ENCODE results near the gene ZBTB5.

The ZBTB5 gene

DNA sequence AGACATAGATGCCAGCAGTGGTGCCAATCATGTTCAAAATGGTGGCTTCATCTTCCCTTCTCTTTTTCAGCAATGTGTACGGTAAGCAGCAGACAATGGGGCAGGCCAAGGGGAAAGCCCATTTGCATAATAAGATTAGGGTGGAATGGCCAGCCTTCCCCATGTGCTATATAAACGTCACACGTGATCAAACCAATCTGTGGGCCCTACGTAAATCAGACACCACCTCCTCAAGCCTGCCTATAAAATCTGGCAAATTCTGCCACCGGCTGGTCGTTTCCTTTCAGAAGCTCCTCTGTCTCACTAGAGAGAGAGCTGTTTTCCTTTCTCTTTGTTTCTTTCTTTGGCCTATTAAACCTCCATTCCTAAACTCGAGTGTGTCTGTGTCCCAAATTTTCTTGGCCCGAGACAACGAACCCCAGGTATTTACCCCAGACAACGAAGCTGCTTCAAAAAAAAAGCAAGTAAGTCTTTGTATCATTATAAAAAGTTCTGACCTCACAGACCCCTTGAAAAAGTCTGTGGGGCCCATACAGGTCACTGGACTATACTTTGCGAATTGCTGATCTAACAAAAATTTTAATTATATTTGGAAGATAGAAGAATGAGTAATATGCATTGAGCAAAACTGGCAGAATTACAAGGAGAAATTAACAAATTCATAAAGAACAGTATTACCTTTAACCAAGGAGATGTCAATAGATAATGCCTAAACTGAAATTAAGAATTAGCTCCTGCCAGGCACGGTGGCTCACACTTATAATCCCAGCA, 15.2 kb downstream of the ZBTB5 start:
- H3K4me3 ChIP-seq (replicated peaks; ENCODE audit: low read depth, low read length) = no peak overlapping the region
- TF ChIP-seq, protein P1, sequence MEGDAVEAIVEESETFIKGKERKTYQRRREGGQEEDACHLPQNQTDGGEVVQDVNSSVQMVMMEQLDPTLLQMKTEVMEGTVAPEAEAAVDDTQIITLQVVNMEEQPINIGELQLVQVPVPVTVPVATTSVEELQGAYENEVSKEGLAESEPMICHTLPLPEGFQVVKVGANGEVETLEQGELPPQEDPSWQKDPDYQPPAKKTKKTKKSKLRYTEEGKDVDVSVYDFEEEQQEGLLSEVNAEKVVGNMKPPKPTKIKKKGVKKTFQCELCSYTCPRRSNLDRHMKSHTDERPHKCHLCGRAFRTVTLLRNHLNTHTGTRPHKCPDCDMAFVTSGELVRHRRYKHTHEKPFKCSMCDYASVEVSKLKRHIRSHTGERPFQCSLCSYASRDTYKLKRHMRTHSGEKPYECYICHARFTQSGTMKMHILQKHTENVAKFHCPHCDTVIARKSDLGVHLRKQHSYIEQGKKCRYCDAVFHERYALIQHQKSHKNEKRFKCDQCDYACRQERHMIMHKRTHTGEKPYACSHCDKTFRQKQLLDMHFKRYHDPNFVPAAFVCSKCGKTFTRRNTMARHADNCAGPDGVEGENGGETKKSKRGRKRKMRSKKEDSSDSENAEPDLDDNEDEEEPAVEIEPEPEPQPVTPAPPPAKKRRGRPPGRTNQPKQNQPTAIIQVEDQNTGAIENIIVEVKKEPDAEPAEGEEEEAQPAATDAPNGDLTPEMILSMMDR (IDR thresholded peaks at IDR 0.05; ENCODE audit: low read depth, low read length, missing control alignments) = no peak
- DNase-seq (ENCODE audit: extremely low read depth, low read depth) = no peak

DNA sequence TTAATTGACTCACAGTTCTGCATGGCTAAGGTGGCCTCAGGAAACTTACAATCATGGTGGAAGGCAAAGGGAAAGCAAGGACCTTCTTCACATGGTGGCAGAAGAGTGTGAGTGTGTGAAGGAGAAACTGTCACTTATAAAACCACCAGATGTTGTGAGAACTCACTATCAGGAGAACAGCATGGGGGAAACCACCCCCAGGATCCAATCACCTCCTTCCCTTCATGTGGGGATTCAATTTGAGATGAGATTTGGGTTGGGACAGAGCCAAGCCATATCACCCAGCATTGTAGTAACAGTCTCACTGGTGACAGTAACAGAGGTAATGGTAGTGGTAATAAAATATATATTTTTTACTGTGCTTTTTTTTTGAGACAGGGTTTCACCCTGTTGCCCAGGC, 18.1 kb downstream of the ZBTB5 start:
- DNase-seq (ENCODE audit: extremely low read depth, low read depth) = no peak
- TF ChIP-seq, protein P1 (IDR thresholded peaks at IDR 0.05; ENCODE audit: low read depth, low read length, missing control alignments) = no peak
- no peak overlapping the region for H3K4me3 ChIP-seq (replicated peaks; ENCODE audit: low read depth, low read length)

DNA sequence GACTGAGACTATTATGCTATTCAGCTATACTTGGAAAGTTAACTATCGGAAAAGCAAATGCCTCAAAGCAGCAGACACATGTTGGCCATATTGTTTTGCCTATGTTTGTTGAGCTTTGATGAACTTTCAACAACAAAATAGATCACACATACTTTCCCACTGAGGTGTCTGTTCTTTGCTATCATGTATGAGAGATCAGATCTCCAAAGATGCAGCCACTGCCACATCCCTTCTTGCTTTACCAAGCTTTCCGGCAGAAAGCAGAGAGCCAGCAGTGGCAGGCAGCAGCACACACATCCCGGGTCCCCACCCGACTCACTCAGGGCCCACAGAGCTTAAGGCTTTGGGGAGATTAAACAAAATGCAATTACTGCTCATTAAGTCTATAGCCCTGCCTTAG, 18.8 kb downstream of the ZBTB5 start:
- DNase-seq (ENCODE audit: extremely low read depth, low read depth) = no peak
- no peak overlapping the region for H3K4me3 ChIP-seq (replicated peaks; ENCODE audit: low read depth, low read length)
- TF ChIP-seq, protein P1 (IDR thresholded peaks at IDR 0.05; ENCODE audit: low read depth, low read length, missing control alignments) = no peak

DNA sequence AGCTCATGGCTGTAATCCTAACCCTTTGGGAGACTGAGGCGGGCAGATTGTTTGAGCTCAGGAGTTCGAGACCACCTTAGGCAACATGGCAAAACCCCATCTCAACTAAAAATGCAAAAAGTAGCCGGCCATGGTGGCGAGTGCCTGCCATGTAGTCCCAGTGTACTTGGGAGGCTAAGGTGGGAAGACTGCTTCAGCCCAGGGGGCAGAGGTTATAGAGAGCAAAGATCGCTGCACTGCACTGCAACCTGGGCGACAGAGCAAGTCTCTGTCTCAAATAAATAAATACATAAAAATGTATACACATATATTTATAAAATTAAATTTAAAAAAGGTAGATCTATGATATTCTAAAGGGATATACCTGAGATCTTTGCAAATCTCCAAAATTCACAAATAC, 19.4 kb downstream of the ZBTB5 start:
- no peak for DNase-seq (ENCODE audit: extremely low read depth, low read depth)
- H3K4me3 ChIP-seq (replicated peaks; ENCODE audit: low read depth, low read length) = no peak overlapping the region
- TF ChIP-seq, protein P1 (IDR thresholded peaks at IDR 0.05; ENCODE audit: low read depth, low read length, missing control alignments) = no peak

DNA sequence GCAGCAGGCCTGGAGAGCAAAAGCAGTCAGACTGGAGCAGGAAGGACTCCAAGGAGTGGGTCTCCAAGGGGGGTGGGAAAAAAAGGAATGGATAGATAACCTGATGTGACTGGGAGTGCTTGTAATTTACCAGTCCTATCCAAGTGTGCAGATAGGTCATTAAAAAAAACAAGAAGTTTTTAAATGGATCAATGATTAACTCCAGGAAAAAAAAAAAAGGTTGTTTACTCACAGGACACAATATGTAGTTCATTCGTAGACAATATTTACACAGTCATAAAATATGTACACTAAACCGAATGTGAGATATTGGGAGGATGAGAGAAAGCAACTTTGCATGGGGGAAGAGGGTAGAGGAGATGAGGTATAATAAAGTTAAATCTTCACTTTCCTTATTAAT, 20.4 kb downstream of the ZBTB5 start:
- no peak for DNase-seq (ENCODE audit: extremely low read depth, low read depth)
- no peak overlapping the region for H3K4me3 ChIP-seq (replicated peaks; ENCODE audit: low read depth, low read length)
- TF ChIP-seq, protein P1 (IDR thresholded peaks at IDR 0.05; ENCODE audit: low read depth, low read length, missing control alignments) = no peak

DNA sequence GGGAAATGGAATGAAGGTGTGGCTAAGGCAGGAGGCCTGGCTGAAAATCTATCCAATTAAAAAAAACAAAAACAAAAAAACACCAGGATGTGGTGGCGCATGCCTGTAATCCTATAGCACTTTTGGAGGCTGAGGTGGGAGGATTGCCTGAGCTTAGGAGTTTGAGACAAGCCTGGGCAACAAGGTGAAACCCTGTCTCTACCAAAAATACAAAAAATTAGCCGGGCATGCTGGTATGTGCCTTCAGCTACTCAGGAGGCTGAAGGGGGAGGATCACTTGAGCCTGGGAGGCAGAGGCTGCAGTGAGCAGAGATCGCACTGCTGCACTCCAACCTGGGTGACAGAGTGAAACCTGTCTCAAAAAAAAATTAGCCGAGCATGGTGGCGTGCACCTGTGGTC, 21.7 kb downstream of the ZBTB5 start:
- H3K4me3 ChIP-seq (replicated peaks; ENCODE audit: low read depth, low read length) = no peak overlapping the region
- TF ChIP-seq, protein P1 (IDR thresholded peaks at IDR 0.05; ENCODE audit: low read depth, low read length, missing control alignments) = no peak

DNA sequence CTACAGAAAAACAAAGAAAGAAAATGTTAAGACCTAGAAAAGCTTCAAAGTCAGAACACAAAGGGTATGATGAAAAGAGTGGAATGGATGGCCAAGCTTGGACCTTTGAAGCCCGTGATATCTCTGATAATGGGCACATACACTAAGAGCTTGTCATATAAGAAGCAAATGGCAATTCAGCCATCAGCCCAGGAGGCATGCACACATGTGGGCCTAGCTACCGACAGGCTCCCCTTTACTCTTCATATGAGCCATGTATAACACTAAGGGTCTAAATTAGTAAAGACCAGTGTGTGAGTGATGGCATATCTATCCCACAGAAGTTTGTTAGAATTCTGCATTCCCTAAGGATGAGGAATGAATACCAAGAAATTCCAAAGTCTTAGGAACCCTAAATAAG, 22.7 kb downstream of the ZBTB5 start:
- H3K4me3 ChIP-seq (replicated peaks; ENCODE audit: low read depth, low read length) = no peak overlapping the region

More for the DNA sequence above, 21.7 kb downstream of the ZBTB5 start:
- DNase-seq (ENCODE audit: extremely low read depth, low read depth) = no peak

More for the DNA sequence above, 22.7 kb downstream of the ZBTB5 start:
- TF ChIP-seq, protein P1 (IDR thresholded peaks at IDR 0.05; ENCODE audit: low read depth, low read length, missing control alignments) = no peak
- DNase-seq (ENCODE audit: extremely low read depth, low read depth) = no peak
